OCI-LY3 (cell line): Measurements from ENCODE around the gene OCIAD1.

ENCODE experiments used
- EZH2phosphoT487 ChIP-seq: fragments of 200-600 bp; shearing (Covaris generic); IDR thresholded peaks from 2 replicates; pipeline ENCODE4 v1.6.1; 2018; ENCODE audit warnings: antibody characterized with exemption, mixed run types, low read depth
- TF ChIP-seq, protein P1 (sequence below): fragments of 200-600, 300-600 bp; sonication (generic); IDR thresholded peaks from 2 replicates; pipeline ENCODE4 v1.5.1; 2014; ENCODE audit warnings: antibody characterized with exemption, low read length, low read depth

DNA sequence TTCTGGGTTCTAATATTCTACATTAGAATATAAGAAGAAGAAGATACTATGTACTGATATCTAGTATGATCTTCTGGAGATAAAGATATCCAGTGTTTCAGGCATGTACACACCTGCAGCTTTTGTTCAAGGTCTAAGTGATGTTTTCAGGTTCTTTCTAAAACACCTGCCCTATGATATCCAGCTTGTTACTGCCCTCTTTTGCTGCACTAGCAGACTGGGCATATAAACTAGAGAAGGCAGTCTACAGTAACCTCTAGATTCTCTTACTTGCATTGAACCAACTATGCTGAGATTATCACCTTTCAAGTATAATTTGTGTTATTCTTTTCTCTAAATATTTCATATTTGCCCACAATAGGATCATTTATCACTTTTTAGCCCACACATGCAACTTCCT is 48.9 kb upstream of the OCIAD1 start:
- TF ChIP-seq, protein P1, sequence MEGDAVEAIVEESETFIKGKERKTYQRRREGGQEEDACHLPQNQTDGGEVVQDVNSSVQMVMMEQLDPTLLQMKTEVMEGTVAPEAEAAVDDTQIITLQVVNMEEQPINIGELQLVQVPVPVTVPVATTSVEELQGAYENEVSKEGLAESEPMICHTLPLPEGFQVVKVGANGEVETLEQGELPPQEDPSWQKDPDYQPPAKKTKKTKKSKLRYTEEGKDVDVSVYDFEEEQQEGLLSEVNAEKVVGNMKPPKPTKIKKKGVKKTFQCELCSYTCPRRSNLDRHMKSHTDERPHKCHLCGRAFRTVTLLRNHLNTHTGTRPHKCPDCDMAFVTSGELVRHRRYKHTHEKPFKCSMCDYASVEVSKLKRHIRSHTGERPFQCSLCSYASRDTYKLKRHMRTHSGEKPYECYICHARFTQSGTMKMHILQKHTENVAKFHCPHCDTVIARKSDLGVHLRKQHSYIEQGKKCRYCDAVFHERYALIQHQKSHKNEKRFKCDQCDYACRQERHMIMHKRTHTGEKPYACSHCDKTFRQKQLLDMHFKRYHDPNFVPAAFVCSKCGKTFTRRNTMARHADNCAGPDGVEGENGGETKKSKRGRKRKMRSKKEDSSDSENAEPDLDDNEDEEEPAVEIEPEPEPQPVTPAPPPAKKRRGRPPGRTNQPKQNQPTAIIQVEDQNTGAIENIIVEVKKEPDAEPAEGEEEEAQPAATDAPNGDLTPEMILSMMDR = no peak
- no peak for TF ChIP-seq EZH2phosphoT487
